HepG2 (cell line): ENCODE data around the gene PPRC1. TPM values are rescaled to one million over a fixed set of nuclear protein-coding genes. Genes with fewer than 3 reads are reported as not detected.
A peak's percentile ranks its signal among the peaks of the same experiment; 100 is the strongest.

Source experiments
- ATF7-NPFF ChIP-seq: sonication (generic); formaldehyde crosslinking; IDR thresholded peaks from 2 replicates; pipeline ENCODE4 v1.8.1; 2023; ENCODE audit warnings: mild to moderate bottlenecking, low read depth, missing genetic modification reagents, moderate library complexity
- ELF3 ChIP-seq: IDR thresholded peaks from 2 replicates; pipeline ENCODE4 v1.6.1; 2016; ENCODE audit warnings: missing genetic modification reagents, missing compliant biosample characterization
- HNRNPLL ChIP-seq: fragments of 200-400 bp; formaldehyde crosslinking; IDR thresholded peaks from 2 replicates; pipeline ENCODE4 v1.6.1; 2017; ENCODE audit warnings: mild to moderate bottlenecking, low read depth, low read length; ENCODE audit not compliant: poor library complexity, severe bottlenecking
- JDP2 ChIP-seq: sonication (generic); formaldehyde crosslinking; IDR thresholded peaks from 2 replicates; pipeline ENCODE4 v1.8.1; 2022; ENCODE audit warnings: missing genetic modification reagents, borderline replicate concordance
- MEIS2 ChIP-seq: sonication (generic); formaldehyde crosslinking; IDR thresholded peaks from 2 replicates; pipeline ENCODE4 v1.9.0; 2021; ENCODE audit warnings: mild to moderate bottlenecking, missing genetic modification reagents
- MYC ChIP-seq: sonication (generic); formaldehyde crosslinking; IDR thresholded peaks from 2 replicates; pipeline ENCODE4 v1.9.0; 2021; ENCODE audit warnings: missing genetic modification reagents, borderline replicate concordance
- NAIF1 ChIP-seq: sonication (generic); formaldehyde crosslinking; IDR thresholded peaks from 2 replicates; pipeline ENCODE4 v1.5.0; 2020; ENCODE audit warnings: mild to moderate bottlenecking, missing genetic modification reagents, borderline replicate concordance
- SOX6 ChIP-seq, 2 experiments: fragments of 450-650 bp in 1 of 2; sonication (generic) in 1 of 2; formaldehyde crosslinking in 1 of 2; IDR thresholded peaks; 2 replicates each; pipeline versions ENCODE4 v1.4.0 to v1.6.1; 2017 to 2020; ENCODE audit warnings: antibody characterized with exemption in 1 of 2, mild to moderate bottlenecking in 1 of 2, missing genetic modification reagents in 1 of 2
- ZHX1 ChIP-seq: sonication (generic); formaldehyde crosslinking; IDR thresholded peaks from 2 replicates; pipeline ENCODE4 v1.8.1; 2022; ENCODE audit warnings: low read depth, mild to moderate bottlenecking, missing genetic modification reagents
- ZNF138 ChIP-seq: sonication (generic); formaldehyde crosslinking; IDR thresholded peaks from 2 replicates; pipeline ENCODE4 v1.5.0; 2020; ENCODE audit warnings: mild to moderate bottlenecking, low read depth, missing genetic modification reagents
- ZNF205 ChIP-seq: IDR thresholded peaks from 2 replicates; pipeline ENCODE4 v1.6.1; 2018; ENCODE audit warnings: missing biosample characterization, missing genetic modification reagents
- ZNF710 ChIP-seq: sonication (generic); formaldehyde crosslinking; IDR thresholded peaks from 2 replicates; pipeline ENCODE4 v1.5.0; 2020; ENCODE audit warnings: mild to moderate bottlenecking, missing genetic modification reagents, borderline replicate concordance
- ZNF790 ChIP-seq: sonication (generic); formaldehyde crosslinking; IDR thresholded peaks from 2 replicates; pipeline ENCODE4 v1.8.0; 2022; ENCODE audit warnings: missing genetic modification reagents, mild to moderate bottlenecking, borderline replicate concordance
- polyA plus RNA-seq, 8 experiments: library from polyadenylated mRNA; depleted of rRNA in 3 of 8; stranded (reverse) in 7 of 8; unstranded in 1 of 8; fragments of >200 nt; fragmentation: Illumina TruSeq in 4 of 8; extraction: Trizol in 4 of 8; gene quantifications; 2 replicates each; pipeline versions ENCODE4 v1.2.1 to v1.2.3, GENCODE V29; 2011 to 2016; ENCODE audit warnings: low read depth in 4 of 8, missing spikeins in 1 of 8, mixed read lengths in 1 of 8; ENCODE audit not compliant: insufficient read depth in 1 of 8
- total RNA-seq, 5 experiments: library from RNA; depleted of rRNA; stranded (reverse); fragments of >200 nt; fragmentation: Illumina TruSeq; extraction: Trizol; gene quantifications; 2 replicates each; pipeline ENCODE4 v1.2.3, GENCODE V29; 2016; ENCODE audit warnings: low read depth in 1 of 5
- TF ChIP-seq, protein P1 (sequence below): sonication (generic); formaldehyde crosslinking; IDR thresholded peaks from 2 replicates; pipeline ENCODE4 v1.4.0; 2020; ENCODE audit warnings: mild to moderate bottlenecking, missing genetic modification reagents

The PPRC1 gene
- total and polyA plus RNA-seq, 2 of the 13 experiments (the other 11 are each of a cell fraction or from before 2014, with no cell fraction given): 18.7 to 24.2 TPM

DNA sequence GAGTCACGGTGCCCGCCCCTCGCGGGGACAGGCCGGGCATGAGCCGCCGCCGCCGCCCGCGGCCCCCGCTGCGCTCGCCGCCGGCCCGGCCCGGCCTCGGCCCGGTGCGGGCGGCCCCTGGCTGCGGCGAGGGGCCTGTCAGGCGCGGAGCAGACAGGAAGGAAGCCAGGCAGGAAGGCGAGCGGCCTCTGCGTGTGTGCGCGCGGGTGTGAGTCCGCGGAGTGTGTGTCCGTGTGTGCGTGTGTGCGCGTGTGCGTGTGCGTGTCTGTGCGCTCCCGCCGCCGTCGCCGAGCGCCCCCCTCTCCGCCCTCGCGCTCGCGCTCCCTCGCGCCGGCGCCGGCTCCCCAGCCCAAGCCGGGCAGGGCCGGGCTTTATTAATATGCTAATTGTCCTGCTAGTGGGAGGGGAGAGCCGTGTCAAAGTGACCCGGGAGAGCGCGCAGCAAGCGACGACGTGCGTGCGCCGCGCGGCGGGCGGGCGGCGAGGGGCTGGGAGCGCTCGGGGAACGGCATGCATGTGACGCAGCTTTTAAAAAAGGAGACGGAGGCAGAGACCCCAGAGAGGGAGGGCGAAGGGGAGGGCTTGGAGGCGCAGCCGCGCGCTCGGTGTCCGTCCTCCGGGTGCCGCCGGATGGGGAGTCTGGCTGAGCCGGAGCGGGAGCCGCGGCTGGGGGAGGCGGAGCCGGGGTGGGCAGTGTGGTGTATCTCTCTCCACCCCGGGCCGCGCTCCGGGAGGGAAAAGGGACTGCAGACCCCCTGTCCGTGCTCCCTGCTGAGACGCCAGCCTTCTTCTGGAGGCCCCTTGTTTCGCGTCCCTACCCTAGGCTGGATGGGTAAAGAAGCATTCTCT lies 12.5 kb upstream of the PPRC1 start, which contains the start of gene LDB1 (continued):
- TF ChIP-seq ZNF138 (CRISPR knock-in tag) (0 out of 2 replicates have a peak, but pooled peaks have one; percentile 68), ATF7-NPFF (CRISPR knock-in tag) (0 out of 2 replicates have a peak, but pooled peaks have one; percentile 38), JDP2 (CRISPR knock-in tag) (no peak), ZHX1 (CRISPR knock-in tag) (no peak), MYC (CRISPR knock-in tag) (peak; percentile 20; the same call in 1 of the 2 replicates), MEIS2 (CRISPR knock-in tag) (peak; percentile 44; the same call in 1 of the 2 replicates), NAIF1 (CRISPR knock-in tag) (no peak), HNRNPLL (peak; percentile 65), SOX6 (IDR thresholded peaks at IDR 0.05) (no peak), SOX6 (CRISPR knock-in tag; IDR thresholded peaks at IDR 0.05) (peak; percentile 40; the same call in 1 of the 2 replicates), ZNF790 (CRISPR knock-in tag) (0 out of 2 replicates have a peak, but pooled peaks have one; percentile 24), ELF3 (CRISPR knock-in tag) (0 out of 2 replicates have a peak, but pooled peaks have one; percentile 20), ZNF205 (CRISPR knock-in tag) (no peak), ZNF710 (CRISPR knock-in tag) (no peak)
- TF ChIP-seq, protein P1, sequence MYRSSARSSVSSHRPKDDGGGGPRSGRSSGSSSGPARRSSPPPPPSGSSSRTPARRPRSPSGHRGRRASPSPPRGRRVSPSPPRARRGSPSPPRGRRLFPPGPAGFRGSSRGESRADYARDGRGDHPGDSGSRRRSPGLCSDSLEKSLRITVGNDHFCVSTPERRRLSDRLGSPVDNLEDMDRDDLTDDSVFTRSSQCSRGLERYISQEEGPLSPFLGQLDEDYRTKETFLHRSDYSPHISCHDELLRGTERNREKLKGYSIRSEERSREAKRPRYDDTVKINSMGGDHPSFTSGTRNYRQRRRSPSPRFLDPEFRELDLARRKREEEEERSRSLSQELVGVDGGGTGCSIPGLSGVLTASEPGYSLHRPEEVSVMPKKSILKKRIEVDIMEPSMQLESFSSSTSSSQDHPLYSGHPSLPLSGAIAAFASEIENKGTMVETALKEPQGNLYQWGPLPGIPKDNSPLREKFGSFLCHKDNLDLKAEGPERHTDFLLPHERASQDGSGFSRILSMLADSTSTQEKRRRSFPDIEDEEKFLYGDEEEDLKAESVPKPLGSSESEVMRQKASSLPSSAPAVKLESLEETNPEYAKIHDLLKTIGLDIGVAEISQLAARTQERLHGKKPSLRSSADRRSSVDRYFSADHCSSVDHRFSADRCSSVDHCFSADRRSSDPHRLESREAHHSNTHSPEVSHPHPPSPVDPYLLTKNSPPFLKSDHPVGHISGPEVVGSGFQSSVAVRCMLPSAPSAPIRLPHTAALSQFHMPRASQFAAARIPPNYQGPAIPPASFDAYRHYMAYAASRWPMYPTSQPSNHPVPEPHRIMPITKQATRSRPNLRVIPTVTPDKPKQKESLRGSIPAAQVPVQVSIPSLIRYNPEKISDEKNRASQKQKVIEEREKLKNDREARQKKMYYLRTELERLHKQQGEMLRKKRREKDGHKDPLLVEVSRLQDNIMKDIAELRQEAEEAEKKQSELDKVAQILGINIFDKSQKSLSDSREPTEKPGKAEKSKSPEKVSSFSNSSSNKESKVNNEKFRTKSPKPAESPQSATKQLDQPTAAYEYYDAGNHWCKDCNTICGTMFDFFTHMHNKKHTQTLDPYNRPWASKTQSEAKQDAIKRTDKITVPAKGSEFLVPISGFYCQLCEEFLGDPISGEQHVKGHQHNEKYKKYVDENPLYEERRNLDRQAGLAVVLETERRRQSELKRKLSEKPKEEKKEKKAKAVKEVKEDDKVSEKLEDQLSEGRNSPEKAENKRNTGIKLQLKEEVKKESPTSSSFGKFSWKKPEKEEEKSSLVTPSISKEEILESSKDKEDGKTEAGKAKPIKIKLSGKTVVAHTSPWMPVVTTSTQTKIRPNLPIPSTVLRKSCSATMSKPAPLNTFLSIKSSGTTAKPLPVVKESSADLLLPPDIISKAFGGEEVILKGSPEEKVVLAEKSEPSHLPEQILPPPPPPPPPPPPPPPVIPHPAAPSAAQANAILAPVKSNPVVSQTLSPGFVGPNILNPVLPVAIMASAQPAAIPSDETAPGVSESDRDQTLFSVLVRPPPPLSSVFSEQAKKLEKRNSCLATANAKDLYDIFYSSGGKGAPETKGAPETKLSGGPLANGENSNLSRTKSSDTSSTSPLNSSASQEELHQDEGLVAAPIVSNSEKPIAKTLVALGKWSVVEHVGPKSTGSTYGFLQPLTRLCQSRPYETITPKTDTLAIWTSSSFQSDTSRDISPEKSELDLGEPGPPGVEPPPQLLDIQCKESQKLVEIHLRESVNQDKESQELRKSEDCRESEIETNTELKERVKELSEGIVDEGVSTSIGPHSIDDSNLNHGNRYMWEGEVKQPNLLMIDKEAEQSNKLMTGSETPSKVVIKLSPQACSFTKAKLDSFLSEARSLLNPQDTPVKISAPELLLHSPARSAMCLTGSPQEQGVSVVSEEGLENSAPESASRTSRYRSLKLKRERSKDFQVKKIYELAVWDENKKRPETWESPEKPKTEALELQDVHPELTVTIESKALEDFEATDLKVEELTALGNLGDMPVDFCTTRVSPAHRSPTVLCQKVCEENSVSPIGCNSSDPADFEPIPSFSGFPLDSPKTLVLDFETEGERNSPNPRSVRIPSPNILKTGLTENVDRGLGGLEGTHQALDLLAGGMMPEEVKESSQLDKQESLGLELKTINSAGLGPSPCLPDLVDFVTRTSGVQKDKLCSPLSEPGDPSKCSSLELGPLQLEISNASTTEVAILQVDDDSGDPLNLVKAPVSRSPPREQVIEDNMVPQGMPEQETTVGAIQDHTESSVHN (CRISPR knock-in tag): no peak
